HG03196 (cell line): Measurements from ENCODE around the gene LEPR.
"Not testable (repeated sequence)": the region's sequence is repeated elsewhere in the genome, so short reads cannot be mapped to it uniquely, and the experiment has no call there.

Experiments used
- ATAC-seq: cut with Tn5 transposase; IDR thresholded peaks from one replicate; pipeline ENCODE4 v1.9.1; 2021; ENCODE audit not compliant: unreplicated experiment

Gene LEPR

DNA sequence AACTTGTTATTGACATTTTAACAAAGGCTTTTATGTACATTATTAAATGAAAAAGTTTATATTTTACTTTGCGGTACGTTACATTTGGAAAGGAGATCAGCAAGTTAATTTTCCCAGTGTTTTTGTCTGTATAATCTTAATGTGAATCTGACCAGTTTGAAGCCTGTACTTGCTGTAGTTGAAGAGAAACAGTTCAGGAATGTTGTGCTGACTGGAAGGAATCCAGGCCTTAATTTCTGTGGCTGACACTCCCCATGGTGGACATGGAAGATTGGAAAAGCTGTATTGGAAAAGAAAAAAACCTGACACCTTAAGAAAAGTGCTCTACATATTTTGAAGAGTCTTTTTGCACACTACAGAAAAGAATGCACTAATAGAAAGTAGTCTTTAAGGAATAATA lies 15.5 kb downstream of the LEPR start:
- no peak for ATAC-seq

- no peak for ATAC-seq
Measured at GRCh38 chr1:65437616-65438015, 17.1 kb downstream of the LEPR start.

DNA sequence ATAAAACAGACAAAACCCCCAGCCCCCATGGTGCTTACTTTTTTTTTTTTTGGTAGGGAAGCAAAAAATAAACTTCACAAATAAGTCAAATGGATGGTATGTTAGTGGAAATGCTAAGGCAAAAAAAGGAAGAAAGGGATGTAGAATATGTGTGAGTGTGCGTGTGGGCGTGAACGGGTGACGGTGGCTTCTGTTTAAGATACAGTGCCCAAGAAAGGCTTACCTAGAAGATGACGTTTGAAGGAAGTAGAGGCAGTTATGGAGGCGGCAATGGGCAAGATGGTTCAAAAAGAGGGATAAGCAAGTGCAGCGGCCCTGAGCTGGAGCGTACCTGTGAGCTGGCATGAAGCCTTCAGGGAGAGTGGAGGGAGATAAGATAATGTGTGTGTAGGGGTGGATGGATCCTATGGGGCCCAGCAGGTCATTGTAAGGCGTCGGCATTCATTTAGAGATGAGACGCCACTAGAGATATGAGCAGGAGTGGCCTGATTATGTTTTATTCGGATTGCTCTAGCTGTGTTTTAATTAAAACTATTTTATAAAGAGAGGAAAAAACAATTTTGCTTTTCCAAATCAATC lies 19.9 kb downstream of the LEPR start:
- ATAC-seq: no peak

DNA sequence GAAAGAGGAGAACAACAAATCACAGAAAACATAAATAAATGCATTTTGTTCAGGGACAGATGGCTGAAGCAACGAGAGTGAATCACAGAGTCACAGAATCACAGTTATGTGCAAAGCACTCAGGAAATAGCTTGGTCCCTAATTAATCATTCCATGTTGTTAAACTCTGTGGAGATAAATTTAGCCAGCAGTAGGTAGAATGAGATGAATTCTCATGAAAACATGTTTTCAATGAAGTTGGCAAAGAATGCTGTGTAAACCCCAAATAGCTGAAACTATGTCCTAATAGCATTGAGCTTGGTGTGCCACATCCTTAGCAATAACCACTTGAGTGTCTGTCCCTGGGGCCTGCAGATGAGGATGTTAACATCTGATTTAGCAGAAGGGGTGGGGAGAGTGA lies 20.4 kb downstream of the LEPR start:
- ATAC-seq: no peak

DNA sequence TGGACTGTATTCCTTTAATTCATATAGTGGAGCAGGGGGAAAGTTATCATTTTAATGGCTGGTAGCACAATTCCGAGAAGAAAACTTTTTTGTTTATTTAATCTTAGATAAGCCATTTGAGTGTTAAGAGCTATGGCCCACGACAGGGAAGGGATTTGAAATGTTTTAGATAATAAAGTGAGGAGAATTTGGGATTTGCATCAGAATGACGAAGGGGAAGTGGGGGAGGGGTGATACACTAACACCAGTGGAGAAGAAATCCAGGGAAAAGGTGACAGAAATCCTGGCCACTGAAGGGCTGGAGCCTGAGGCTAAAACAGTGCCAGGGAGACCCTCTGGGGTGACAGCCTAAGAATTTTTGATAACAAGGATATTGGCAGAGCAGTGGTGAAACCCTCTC lies 21.0 kb downstream of the LEPR start:
- no peak for ATAC-seq

- ATAC-seq: no peak
Measured at GRCh38 chr1:65442442-65442841, 22.0 kb downstream of the LEPR start.

DNA sequence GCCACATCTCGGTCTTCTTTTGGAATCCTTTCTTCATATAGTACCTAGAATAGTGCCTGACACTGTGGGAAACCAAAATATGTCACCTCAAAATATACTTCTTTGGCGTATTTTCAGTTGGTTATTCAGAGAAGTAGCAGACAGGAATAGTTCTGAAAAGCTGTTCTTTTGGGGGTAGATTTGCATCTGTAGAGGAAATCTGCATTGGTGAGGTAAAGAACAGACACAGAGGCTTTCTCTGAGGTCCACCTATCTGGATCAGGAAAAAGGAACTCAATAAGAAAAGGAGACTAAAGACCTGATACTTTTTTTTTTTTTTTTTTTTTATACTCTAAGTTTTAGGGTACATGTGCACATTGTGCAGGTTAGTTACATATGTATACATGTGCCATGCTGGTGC lies 23.2 kb downstream of the LEPR start:
- ATAC-seq: no peak

- ATAC-seq: no peak
Measured at GRCh38 chr1:65444128-65444640, 23.7 kb downstream of the LEPR start.

GRCh38 chr1:65445837-65446236 lies 25.4 kb downstream of the LEPR start:
- no peak for ATAC-seq

- no peak for ATAC-seq
Measured at GRCh38 chr1:65449214-65449823, 28.9 kb downstream of the LEPR start.

- not testable (repeated sequence) for ATAC-seq
Measured at GRCh38 chr1:65455678-65456077, 35.2 kb downstream of the LEPR start.

DNA sequence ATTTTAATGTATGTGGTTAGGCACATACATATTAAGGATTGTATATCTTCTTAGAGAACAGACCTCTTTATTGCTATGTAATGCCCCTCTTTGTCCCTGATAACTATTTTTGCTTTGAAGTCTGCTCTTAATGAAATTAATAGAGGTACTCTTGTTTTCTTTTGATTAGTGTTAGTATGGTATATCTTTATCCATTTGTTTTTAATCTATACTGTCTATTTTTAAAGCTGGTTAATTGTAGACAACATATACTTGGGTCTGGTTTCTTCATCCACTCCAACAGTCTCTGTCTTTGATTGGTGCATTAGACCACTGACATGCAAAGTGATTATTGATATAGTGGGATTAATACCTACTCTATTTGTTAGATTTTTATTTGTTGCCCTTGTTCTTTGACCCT lies 36.0 kb downstream of the LEPR start:
- no peak for ATAC-seq

GRCh38 chr1:65457868-65458267 lies 37.4 kb downstream of the LEPR start:
- no peak for ATAC-seq

DNA sequence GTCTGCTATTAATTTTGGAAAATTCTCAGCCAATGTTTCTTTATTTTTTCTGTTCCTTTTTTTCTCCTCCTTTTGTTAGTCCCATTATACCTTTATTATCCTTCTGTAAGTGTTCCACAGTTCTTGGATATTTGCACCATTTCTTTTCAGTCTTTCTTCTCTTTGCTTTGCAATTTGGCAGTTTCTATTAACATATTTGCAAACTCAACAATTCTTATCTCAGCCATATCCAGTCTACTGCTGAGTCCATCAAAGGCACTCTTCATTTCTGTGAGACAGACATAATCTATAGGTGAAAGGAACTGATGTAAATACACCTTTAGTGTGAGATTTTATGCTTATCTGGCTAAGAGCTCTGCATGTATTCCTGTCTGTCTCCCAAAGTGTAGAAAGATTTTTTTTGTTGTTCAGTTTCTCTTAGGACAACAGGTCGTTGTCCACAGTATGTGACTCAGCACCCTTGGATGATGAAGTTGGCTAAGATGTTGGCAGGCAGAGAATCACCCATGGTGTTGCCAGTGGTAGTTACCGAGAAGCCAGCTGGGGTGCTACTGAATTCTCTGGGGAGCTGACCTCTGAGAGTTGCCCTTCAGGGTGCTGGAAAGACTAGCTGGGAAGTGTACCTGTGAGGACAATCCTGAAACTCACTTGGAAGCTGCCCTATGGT lies 38.4 kb downstream of the LEPR start:
- no peak for ATAC-seq

DNA sequence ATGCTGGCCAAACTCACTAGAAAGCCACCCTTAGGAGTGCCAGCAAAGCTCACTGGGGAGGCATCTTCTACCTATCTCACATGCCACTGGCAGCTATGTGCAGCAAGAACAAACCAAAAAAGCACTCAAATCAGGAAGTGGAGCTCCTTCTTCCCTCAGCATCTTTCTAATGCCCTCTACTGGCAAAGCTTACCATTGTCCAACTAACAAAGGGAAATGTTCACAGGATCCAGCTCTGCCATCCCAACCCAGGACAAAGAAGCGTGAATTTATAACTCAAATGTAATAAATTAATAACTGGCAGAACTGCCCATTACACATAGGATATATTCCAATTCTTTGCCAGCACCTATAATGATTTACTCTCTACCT lies 38.9 kb downstream of the LEPR start:
- no peak for ATAC-seq

DNA sequence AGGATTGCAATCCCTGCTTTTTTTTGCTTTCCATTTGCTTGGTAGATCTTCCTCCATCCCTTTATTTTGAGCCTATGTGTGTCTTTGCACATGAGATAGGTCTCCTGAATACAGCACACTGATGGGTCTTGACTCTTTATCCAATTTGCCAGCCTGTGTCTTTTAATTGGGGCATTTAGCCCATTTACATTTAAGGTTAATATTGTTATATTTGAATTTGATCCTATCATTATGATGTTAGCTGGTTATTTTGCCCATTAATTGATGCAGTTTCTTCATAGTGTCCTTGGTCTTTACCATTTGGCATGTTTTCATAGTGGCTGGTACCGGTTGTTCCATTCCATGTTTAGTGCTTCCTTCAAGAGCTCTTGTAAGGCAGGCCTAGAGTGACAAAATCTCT lies 45.4 kb downstream of the LEPR start:
- ATAC-seq: not testable (repeated sequence)

DNA sequence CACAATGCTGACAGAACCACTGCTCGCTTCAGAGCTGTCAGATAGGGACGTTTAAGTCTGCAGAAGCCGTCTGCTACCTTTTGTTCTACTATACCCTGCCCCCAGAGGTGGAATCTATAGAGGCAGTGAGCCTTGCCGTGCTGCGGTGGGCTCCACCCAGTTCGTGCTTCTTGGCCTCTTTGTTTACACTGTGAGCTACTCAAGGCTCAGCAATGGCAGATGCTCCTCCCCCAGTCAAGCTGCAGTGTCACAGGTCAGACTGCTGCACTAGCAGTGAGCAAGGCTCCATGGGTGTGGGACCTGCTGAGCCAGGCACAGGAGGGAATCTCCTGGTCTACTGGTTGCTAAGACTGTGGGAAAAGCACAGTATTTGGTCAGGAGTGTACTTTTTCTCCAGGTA lies 47.1 kb downstream of the LEPR start:
- no peak for ATAC-seq

DNA sequence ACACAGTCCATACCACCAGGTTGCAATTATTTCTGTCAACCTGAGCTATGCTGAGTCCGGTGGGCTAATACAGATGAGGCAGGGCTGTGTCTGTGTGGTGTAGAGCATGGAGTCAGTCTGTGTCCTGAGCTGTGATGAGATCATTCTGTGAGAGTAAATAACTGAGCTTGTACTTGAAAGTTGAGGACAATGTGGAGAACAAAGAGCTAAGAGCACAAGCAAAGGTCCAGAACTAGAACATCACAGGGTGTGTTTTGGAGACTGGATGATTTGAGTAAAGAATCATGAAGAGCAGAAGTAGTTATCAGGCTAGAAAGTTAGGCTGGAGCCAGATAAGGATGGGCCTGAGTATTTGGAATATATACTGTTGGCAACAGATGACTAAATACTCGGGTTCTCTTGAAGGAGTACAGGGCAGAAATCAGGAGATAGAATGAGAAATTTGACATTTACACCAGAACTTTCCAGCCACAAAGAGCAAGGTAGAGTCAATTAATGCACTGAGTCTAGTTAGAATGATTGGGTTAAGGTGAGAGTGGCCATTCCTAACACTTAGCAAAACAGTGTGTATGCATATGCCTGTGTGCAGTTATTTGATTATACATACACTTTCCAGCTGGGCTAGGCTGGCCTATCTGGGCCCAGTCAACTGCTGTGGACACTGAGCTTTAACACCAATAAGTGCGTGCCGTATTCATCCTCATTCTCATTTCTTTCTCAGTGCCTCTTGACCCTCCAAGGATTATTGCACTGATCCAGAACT lies 48.8 kb downstream of the LEPR start:
- ATAC-seq: no peak

- no peak for ATAC-seq
Measured at GRCh38 chr1:65469889-65470340, 49.4 kb downstream of the LEPR start.
